ENCODE results near the gene OGFOD3. TPM values are rescaled to one million over a fixed set of nuclear protein-coding genes. Genes with fewer than 3 reads are reported as not detected.
"Not testable (repeated sequence)": the region's sequence is repeated elsewhere in the genome, so short reads cannot be mapped to it uniquely, and the experiment has no call there.

Gene OGFOD3
- total RNA-seq, 1 donor from 2014 or later = 20.9 TPM

DNA sequence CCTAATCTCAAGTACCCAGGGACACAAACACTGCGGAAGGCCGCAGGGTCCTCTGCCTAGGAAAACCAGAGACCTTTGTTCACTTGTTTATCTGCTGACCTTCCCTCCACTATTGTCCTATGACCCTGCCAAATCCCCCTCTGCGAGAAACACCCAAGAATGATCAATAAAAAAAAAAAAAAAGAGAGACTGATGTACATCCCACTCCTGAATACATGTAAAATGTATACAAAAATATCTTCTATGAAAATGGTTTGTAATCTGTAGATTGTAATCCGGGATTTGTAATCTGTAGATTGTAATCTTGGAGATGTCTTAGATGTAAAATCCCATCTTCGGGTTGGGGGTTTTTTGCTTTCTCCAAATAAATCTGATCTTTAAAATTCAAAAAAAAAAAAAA, 41.1 kb downstream of the OGFOD3 start:
- H3K4me1 ChIP-seq (ENCODE audit: control insufficient read depth in 3 of 3, insufficient read depth in 3 of 3, low read length in 3 of 3) = peaks cover 17 to 27% (median 20%) of the 10 kb centered on the region in 3 donors
- not testable (repeated sequence) for H3K4me3 ChIP-seq (ENCODE audit: low read length in 3 of 3); H3K36me3 ChIP-seq (ENCODE audit: control insufficient read depth in 3 of 3, insufficient read depth in 3 of 3, low read length in 3 of 3); H3K9ac ChIP-seq (ENCODE audit: low read depth in 1 of 3, low read length in 3 of 3); H3K9me3 ChIP-seq (ENCODE audit: control insufficient read depth in 3 of 3, low read length in 3 of 3); H3K27ac ChIP-seq (ENCODE audit: low read depth, low read length)
- H3K27me3 ChIP-seq (ENCODE audit: control insufficient read depth in 3 of 3, insufficient read depth in 3 of 3, low read length in 3 of 3) = peaks cover 39 to 57% (median 51%) of the 10 kb centered on the region in 3 donors

DNA sequence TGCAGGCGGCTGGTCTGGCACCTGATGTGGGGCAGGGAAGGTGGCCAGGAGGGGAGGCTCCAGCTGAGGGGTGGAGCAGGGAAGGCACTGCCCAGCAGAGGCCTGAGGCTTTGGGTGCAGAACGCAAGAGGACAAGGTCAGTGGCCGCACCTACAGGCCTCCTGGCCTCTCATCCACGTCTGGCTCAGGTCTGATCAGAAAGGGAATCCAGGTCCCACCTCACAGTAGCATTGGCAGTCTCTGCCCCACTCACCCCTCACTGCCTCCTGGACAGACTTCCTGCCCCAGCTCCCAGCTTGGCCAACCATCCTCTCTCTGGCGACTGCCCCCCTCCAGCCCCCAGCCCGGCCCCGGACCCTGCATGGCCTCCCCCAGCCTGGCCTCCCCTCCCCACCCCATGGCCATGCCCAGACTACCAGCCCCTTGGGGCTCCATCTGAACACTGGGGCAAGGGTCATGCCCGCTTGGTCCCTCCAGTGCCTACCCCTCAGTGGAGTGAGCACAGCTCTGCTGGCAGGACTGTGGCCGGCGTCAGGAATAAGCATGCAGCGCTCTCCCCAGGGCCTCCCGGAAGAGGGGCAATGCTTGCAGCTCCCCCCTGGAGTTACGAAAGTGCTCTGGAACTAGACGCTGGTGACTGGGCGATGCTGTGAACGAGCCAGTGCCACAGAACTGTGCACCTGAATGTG, 42.2 kb downstream of the OGFOD3 start:
- no peak overlapping the region for H3K9ac ChIP-seq (ENCODE audit: low read depth in 1 of 3, low read length in 3 of 3)
- H3K36me3 ChIP-seq (ENCODE audit: control insufficient read depth in 3 of 3, insufficient read depth in 3 of 3, low read length in 3 of 3) = no peaks in the 10 kb centered on the region
- peaks cover 39 to 61% (median 49%) of the 10 kb centered on the region in 3 donors for H3K27me3 ChIP-seq (ENCODE audit: control insufficient read depth in 3 of 3, insufficient read depth in 3 of 3, low read length in 3 of 3)
- no peak overlapping the region for H3K4me3 ChIP-seq (ENCODE audit: low read length in 3 of 3)
- H3K9me3 ChIP-seq (ENCODE audit: control insufficient read depth in 3 of 3, low read length in 3 of 3) = no peaks in the 10 kb centered on the region
- no peak overlapping the region for H3K27ac ChIP-seq (ENCODE audit: low read depth, low read length)
- peaks cover 13 to 31% (median 21%) of the 10 kb centered on the region in 3 donors for H3K4me1 ChIP-seq (ENCODE audit: control insufficient read depth in 3 of 3, insufficient read depth in 3 of 3, low read length in 3 of 3)

DNA sequence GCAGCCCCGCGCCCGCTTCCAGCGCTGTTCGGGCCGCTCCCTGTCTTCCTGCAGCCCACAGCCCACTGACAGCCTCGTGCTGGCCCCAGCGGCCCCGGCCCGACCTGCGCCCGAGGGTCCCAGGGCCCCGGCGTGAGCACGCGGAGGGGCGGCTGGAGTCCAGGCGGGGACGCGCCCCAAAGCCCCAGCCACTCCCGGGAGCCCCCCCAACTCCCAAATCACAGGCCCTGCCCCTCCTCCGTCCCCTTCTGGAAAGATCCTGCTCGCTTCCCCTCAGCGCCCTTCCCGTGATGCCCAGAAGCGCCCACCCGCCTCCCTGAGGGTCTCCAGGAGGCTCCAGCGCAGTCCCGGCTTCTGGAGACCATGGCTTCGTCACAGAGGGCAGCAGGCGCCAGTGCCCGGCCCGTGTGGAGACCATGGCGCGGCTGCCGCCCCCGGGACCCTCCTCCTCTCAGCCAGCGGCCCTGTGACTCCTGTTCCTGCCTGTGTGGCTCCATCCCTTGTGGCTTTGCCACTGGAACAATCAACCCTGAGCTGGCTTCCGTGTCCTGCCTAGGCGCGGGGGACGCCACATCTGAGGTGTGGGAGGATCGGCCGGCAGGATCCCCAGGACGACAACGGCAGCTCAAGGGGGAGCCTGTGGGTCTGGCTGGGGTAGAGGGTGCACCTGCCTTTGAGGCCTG, 42.9 kb downstream of the OGFOD3 start:
- Histone ChIP-seq H3K27me3 (ENCODE audit: control insufficient read depth in 3 of 3, insufficient read depth in 3 of 3, low read length in 3 of 3) (peaks cover 39 to 61% (median 49%) of the 10 kb centered on the region in 3 donors), H3K9ac (ENCODE audit: low read depth in 1 of 3, low read length in 3 of 3) (no peak overlapping the region)

DNA sequence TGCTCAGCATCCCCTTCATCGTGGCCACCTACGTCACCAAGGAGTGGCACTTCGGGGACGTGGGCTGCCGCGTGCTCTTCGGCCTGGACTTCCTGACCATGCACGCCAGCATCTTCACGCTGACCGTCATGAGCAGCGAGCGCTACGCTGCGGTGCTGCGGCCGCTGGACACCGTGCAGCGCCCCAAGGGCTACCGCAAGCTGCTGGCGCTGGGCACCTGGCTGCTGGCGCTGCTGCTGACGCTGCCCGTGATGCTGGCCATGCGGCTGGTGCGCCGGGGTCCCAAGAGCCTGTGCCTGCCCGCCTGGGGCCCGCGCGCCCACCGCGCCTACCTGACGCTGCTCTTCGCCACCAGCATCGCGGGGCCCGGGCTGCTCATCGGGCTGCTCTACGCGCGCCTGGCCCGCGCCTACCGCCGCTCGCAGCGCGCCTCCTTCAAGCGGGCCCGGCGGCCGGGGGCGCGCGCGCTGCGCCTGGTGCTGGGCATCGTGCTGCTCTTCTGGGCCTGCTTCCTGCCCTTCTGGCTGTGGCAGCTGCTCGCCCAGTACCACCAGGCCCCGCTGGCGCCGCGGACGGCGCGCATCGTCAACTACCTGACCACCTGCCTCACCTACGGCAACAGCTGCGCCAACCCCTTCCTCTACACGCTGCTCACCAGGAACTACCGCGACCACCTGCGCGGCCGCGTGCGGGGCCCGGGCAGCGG, 43.6 kb downstream of the OGFOD3 start:
- H3K4me1 ChIP-seq (ENCODE audit: control insufficient read depth in 3 of 3, insufficient read depth in 3 of 3, low read length in 3 of 3) = peaks cover 13 to 34% (median 25%) of the 10 kb centered on the region in 3 donors
- H3K4me3 ChIP-seq (ENCODE audit: low read length in 3 of 3) = no peak overlapping the region
- no peaks in the 10 kb centered on the region for H3K9me3 ChIP-seq (ENCODE audit: control insufficient read depth in 3 of 3, low read length in 3 of 3)
- H3K36me3 ChIP-seq (ENCODE audit: control insufficient read depth in 3 of 3, insufficient read depth in 3 of 3, low read length in 3 of 3) = no peaks in the 10 kb centered on the region
- H3K9ac ChIP-seq (ENCODE audit: low read depth in 1 of 3, low read length in 3 of 3) = no peak overlapping the region
- no peak overlapping the region for H3K27ac ChIP-seq (ENCODE audit: low read depth, low read length)
- peaks cover 36 to 61% (median 50%) of the 10 kb centered on the region in 3 donors for H3K27me3 ChIP-seq (ENCODE audit: control insufficient read depth in 3 of 3, insufficient read depth in 3 of 3, low read length in 3 of 3)

More for the DNA sequence above, 42.9 kb downstream of the OGFOD3 start:
- H3K4me1 ChIP-seq (ENCODE audit: control insufficient read depth in 3 of 3, insufficient read depth in 3 of 3, low read length in 3 of 3) = peaks cover 11 to 31% (median 27%) of the 10 kb centered on the region in 3 donors
- no peak overlapping the region for H3K27ac ChIP-seq (ENCODE audit: low read depth, low read length)
- H3K9me3 ChIP-seq (ENCODE audit: control insufficient read depth in 3 of 3, low read length in 3 of 3) = no peaks in the 10 kb centered on the region
- no peak overlapping the region for H3K4me3 ChIP-seq (ENCODE audit: low read length in 3 of 3)
- no peaks in the 10 kb centered on the region for H3K36me3 ChIP-seq (ENCODE audit: control insufficient read depth in 3 of 3, insufficient read depth in 3 of 3, low read length in 3 of 3)

DNA sequence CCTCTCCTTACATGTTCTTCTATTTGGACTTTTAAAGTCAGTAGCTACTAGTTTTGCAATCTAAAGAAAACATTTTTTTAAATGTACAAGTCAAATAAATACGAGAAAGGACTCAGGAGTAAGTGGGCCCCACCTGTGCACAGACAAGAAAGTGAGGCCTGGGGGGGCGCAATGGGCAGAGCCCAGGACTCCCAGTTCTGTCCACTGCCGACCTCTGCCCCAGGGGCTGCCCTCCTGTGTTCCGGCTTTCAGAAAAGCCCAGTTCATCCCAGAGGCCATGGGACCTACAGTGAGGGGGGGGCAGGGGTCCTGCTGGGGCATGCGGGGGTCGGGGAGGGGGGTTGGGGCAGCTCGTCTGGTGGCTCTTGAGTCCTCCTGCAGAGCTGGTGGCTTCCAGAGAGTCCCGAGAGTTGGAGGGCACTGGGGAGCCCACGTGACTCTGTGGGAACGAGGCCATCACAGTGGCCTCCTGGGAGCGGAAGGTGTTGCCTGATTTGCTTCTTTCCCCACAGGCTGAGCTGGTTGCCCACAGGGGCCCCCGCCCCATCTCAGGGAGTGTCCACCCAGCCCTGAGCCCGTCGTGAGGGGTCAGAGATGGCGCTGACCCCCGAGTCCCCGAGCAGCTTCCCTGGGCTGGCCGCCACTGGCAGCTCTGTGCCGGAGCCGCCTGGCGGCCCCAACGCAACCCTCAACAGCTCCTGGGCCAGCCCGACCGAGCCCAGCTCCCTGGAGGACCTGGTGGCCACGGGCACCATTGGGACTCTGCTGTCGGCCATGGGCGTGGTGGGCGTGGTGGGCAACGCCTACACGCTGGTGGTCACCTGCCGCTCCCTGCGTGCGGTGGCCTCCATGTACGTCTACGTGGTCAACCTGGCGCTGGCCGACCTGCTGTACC, 44.4 kb downstream of the OGFOD3 start:
- H3K27ac ChIP-seq (ENCODE audit: low read depth, low read length) = no peak overlapping the region
- no peaks in the 10 kb centered on the region for H3K36me3 ChIP-seq (ENCODE audit: control insufficient read depth in 3 of 3, insufficient read depth in 3 of 3, low read length in 3 of 3)
- no peak overlapping the region for H3K4me3 ChIP-seq (ENCODE audit: low read length in 3 of 3)
- H3K9ac ChIP-seq (ENCODE audit: low read depth in 1 of 3, low read length in 3 of 3) = no peak overlapping the region
- peaks cover 34 to 61% (median 51%) of the 10 kb centered on the region in 3 donors for H3K27me3 ChIP-seq (ENCODE audit: control insufficient read depth in 3 of 3, insufficient read depth in 3 of 3, low read length in 3 of 3)
- peaks cover 13 to 34% (median 25%) of the 10 kb centered on the region in 3 donors for H3K4me1 ChIP-seq (ENCODE audit: control insufficient read depth in 3 of 3, insufficient read depth in 3 of 3, low read length in 3 of 3)
- no peaks in the 10 kb centered on the region for H3K9me3 ChIP-seq (ENCODE audit: control insufficient read depth in 3 of 3, low read length in 3 of 3)

DNA sequence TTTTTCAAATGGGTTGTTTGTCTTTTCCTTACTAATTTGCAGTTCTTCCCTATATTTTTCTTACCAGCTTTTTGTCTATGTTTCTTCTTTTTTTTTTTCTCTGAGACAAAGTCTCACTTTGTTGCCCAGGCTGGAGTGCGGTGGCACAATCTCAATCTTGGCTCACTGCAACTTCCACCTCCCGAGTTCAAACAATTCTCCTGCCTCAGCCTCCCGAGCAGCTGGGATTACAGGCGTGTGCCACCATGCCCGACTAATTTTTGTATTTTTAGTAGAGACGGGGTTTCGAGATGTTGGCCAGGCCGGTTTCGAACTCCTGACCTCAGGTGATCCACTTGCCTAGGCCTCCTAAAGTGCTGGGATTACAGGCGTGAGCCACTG, 45.3 kb downstream of the OGFOD3 start:
- H3K27ac ChIP-seq (ENCODE audit: low read depth, low read length); H3K36me3 ChIP-seq (ENCODE audit: control insufficient read depth in 3 of 3, insufficient read depth in 3 of 3, low read length in 3 of 3); H3K4me3 ChIP-seq (ENCODE audit: low read length in 3 of 3); H3K9ac ChIP-seq (ENCODE audit: low read depth in 1 of 3, low read length in 3 of 3); H3K9me3 ChIP-seq (ENCODE audit: control insufficient read depth in 3 of 3, low read length in 3 of 3): not testable (repeated sequence)
- peaks cover 9 to 25% (median 17%) of the 10 kb centered on the region in 3 donors for H3K4me1 ChIP-seq (ENCODE audit: control insufficient read depth in 3 of 3, insufficient read depth in 3 of 3, low read length in 3 of 3)
- peaks cover 27 to 52% (median 42%) of the 10 kb centered on the region in 3 donors for H3K27me3 ChIP-seq (ENCODE audit: control insufficient read depth in 3 of 3, insufficient read depth in 3 of 3, low read length in 3 of 3)

DNA sequence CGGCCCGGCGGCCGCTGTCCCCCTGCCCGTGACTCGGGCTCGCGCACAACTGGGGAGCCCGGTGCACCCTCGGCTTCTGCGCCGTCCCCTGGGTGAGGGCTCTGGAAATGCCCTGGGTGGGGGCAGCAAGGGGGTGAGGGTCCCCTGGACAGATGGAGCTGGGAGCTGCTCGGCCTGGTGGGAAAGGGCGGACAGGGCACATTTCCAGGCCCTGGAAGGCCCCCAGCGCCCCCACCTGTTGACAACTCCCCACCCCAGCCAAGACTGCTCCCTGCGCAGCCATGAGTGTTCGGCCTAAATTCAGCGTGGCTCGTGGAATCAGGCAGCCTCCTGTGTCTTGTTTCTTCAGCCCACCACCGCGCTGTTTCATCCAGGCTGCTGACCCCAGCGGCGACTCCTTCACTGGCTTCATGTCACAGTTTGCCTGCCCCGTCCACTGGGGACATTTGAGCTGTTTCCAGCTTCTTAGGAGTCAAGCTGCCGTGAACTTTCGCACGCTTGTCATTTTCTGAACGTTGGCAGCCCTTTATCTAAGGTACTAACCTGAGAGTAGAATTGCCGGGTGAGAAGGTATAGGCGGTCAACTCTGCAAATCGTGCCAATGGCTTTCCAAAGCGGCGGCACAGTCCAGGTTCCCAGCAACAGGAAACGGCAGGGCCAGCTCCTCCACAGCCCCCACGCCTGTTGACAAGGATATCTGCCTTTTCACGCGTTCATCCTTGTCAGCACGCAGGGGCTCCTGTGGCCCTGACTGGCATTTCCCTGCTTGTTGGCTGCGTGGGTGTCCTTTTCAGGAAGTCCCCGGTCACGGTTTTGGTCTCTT, 45.9 kb downstream of the OGFOD3 start:
- Histone ChIP-seq H3K36me3 (ENCODE audit: control insufficient read depth in 3 of 3, insufficient read depth in 3 of 3, low read length in 3 of 3) (no peaks in the 10 kb centered on the region), H3K4me3 (ENCODE audit: low read length in 3 of 3) (peak overlapping the region in 1 of 3 donors; percentile 14), H3K4me1 (ENCODE audit: control insufficient read depth in 3 of 3, insufficient read depth in 3 of 3, low read length in 3 of 3) (peaks cover 8 to 23% (median 16%) of the 10 kb centered on the region in 3 donors), H3K9ac (ENCODE audit: low read depth in 1 of 3, low read length in 3 of 3) (no peak overlapping the region), H3K9me3 (ENCODE audit: control insufficient read depth in 3 of 3, low read length in 3 of 3) (no peaks in the 10 kb centered on the region), H3K27ac (ENCODE audit: low read depth, low read length) (no peak overlapping the region), H3K27me3 (ENCODE audit: control insufficient read depth in 3 of 3, insufficient read depth in 3 of 3, low read length in 3 of 3) (peaks cover 30 to 49% (median 44%) of the 10 kb centered on the region in 3 donors)

DNA sequence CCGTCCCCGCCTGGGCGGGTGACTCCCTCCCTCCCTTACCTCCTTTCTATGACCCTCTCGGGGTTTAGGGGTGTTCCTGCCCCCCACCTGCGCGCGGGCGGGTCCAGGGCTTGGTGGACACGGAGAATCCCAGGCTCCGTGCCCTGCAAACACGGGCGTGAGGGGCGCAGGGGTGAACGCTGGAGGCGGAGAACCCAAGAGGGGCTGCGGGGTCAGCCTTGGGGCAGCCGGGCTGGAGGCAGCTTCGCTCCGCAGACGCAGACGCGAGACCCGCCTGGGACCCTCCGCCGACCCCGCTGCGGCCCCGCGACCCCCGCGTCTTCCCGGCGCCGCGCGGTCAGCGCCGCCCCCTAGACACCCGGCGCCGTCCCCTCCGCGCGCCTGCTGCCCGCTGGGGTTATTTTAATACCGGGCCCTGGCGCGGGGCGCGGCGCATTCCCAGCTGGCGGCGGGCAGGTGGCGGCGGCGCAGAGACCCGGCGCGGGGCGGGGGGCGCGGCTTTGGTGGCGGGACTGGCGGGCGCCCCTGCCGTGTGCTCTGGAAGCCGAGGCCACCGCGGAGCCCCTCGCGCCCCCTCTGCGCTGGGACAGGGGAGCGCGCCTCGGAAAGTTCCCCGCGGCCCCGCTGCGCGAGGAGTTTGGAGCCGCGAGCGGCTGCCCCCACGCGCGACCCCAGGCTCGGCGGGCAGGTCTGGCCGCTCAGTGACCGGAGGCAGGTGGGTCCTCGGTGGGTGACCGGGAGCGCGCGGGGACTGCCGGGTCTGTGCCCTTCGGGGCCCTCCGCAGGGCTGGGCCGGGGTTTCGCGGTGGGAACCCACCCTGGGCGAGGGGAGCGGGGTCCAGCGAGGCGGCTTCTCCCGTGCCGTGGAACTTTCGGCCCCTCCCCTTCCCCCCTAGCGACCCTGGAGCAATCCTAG, 46.8 kb downstream of the OGFOD3 start, which contains the start of gene UTS2R:
UTS2R (plus strand) TSS at position 433 of the 916 bp plus-strand sequence. CDS start 2,560 bp downstream, outside the sequence.
- Histone ChIP-seq H3K4me3 (ENCODE audit: low read length in 3 of 3) (peak within 1 kb of the TSS; percentile 52 to 71 (median 65)), H3K27me3 (ENCODE audit: control insufficient read depth in 3 of 3, insufficient read depth in 3 of 3, low read length in 3 of 3) (peaks cover 30 to 49% (median 44%) of the 10 kb centered on the region in 3 donors), H3K9me3 (ENCODE audit: control insufficient read depth in 3 of 3, low read length in 3 of 3) (no peaks in the 10 kb centered on the region), H3K27ac (ENCODE audit: low read depth, low read length) (no peak within 1 kb of the TSS), H3K36me3 (ENCODE audit: control insufficient read depth in 3 of 3, insufficient read depth in 3 of 3, low read length in 3 of 3) (no peaks in the 10 kb centered on the region), H3K9ac (ENCODE audit: low read depth in 1 of 3, low read length in 3 of 3) (peak within 1 kb of the TSS in 2 of 3 donors; percentile 40 to 57), H3K4me1 (ENCODE audit: control insufficient read depth in 3 of 3, insufficient read depth in 3 of 3, low read length in 3 of 3) (peaks cover 8 to 23% (median 16%) of the 10 kb centered on the region in 3 donors)

Measured in skeletal muscle tissue (tissue), 4 donors.